HG02884 (cell line): ENCODE measurements around the gene AQP11.

Experiments
- ATAC-seq: cut with Tn5 transposase; IDR thresholded peaks from one replicate; pipeline ENCODE4 v1.9.1; 2021; ENCODE audit warnings: mild to moderate bottlenecking, moderate library complexity; ENCODE audit not compliant: unreplicated experiment

Gene AQP11

DNA sequence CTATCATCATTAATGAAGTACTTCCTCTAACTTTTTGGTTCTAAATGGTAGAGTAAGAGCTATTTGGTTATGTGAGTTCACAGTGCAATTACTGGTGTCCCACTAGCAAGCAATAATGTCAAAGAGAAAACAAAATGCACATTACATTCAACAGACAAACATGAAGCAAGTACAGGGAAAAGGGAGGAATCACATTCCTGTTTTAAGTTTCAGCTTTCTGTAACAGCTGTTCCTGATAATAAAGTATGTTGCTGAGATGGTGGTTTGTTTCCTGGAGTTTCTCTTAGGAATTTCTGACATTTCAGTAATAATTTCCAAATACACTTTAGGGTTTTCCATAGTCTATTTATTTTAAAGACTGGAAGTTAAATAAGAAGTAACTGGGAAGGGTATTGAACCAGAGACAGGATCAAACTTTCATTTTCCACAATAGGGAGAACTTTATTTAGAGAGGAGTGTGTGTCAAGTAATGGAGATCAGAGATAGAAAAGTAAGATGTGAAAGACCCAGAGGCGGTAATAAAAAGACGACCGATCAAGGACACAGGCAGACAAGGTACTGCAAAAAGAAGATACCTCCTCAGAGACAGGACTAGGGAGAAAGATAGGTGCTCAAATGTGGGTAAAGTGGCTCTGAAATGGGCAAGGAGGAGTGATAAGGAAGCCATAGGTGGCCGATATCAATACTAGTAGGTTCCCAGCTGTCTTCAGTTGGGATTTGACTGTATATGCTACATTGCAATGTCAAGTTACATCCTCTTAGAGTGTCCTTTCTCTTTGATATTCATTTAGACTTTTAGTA, 68.7 kb downstream of the AQP11 start:
- ATAC-seq, result no peak
